GM23248 (cell line): ENCODE results near the gene GGT7.

Experiments
- EZH2 ChIP-seq: fragments of 200-600 bp; sonication (generic); IDR thresholded peaks from 2 replicates; pipeline ENCODE4 v1.6.1; 2018; ENCODE audit warnings: antibody characterized with exemption, mild to moderate bottlenecking; ENCODE audit not compliant: insufficient read depth, poor library complexity, severe bottlenecking
- EZH2phosphoT487 ChIP-seq: fragments of 200-600 bp; sonication (generic); IDR thresholded peaks from 2 replicates; pipeline ENCODE4 v1.6.1; 2018; ENCODE audit warnings: antibody characterized with exemption, moderate library complexity, mild to moderate bottlenecking, low read depth; ENCODE audit not compliant: insufficient read depth

- TF ChIP-seq EZH2phosphoT487 (no peak), EZH2 (no peak)
Measured at GRCh38 chr20:34817072-34817471, 55.6 kb downstream of the GGT7 start.
